H9 (cell line): ENCODE data around the gene DIMT1. TPM values are rescaled to one million over a fixed set of nuclear protein-coding genes. Genes with fewer than 3 reads are reported as not detected.

Source experiments
- DNase-seq: peaks from one replicate; pipeline ENCODE4 v3.0.0-alpha.2; 2017
- H2AFZ ChIP-seq: one replicate; pipeline ENCODE4 v1.6.1; 2013; ENCODE audit warnings: mild to moderate bottlenecking, low read length, control low read depth, moderate library complexity
- H2AK5ac ChIP-seq: 2 replicates; pipeline ENCODE4 v1.6.1; 2013; ENCODE audit warnings: low read length, control low read depth, mixed read lengths; ENCODE audit not compliant: insufficient read length
- H2BK120ac ChIP-seq: one replicate; pipeline ENCODE4 v1.6.1; 2013; ENCODE audit warnings: low read depth, mild to moderate bottlenecking, low read length, control low read depth, inconsistent platforms; ENCODE audit not compliant: poor library complexity, severe bottlenecking
- H2BK12ac ChIP-seq: 2 replicates; pipeline ENCODE4 v1.6.1; 2013; ENCODE audit warnings: low read length, control low read depth, mixed read lengths, low read depth; ENCODE audit not compliant: insufficient read length
- H2BK15ac ChIP-seq: 2 replicates; pipeline ENCODE4 v1.6.1; 2013; ENCODE audit warnings: low read depth, low read length, control low read depth
- H2BK20ac ChIP-seq: one replicate; pipeline ENCODE4 v1.6.1; 2013; ENCODE audit warnings: low read depth, mild to moderate bottlenecking, low read length, control low read depth, inconsistent platforms; ENCODE audit not compliant: poor library complexity, severe bottlenecking
- H2BK5ac ChIP-seq: 2 replicates; pipeline ENCODE4 v1.6.1; 2013; ENCODE audit warnings: low read length, control low read depth, mixed read lengths; ENCODE audit not compliant: insufficient read length
- H3K14ac ChIP-seq: 2 replicates; pipeline ENCODE4 v1.6.1; 2013; ENCODE audit warnings: low read length, control low read depth; ENCODE audit not compliant: insufficient read depth
- H3K18ac ChIP-seq: 2 replicates; pipeline ENCODE4 v1.6.1; 2013; ENCODE audit warnings: low read depth, mild to moderate bottlenecking, mixed read lengths, low read length, control low read depth; ENCODE audit not compliant: insufficient read length
- H3K23ac ChIP-seq: 2 replicates; pipeline ENCODE4 v1.6.1; 2013; ENCODE audit warnings: low read length, control low read depth, mixed read lengths, low read depth; ENCODE audit not compliant: insufficient read length
- H3K23me2 ChIP-seq: 2 replicates; pipeline ENCODE4 v1.6.1; 2013; ENCODE audit warnings: low read depth, mild to moderate bottlenecking, mixed read lengths, low read length, control low read depth; ENCODE audit not compliant: insufficient read length, poor library complexity, severe bottlenecking
- H3K27ac ChIP-seq: 2 replicates; pipeline ENCODE4 v1.5.1; 2013; ENCODE audit warnings: low read length, control low read depth, mixed read lengths, low read depth; ENCODE audit not compliant: insufficient read length
- H3K27me3 ChIP-seq: 2 replicates; pipeline ENCODE4 v1.6.1; 2013; ENCODE audit warnings: low read length, control low read depth, inconsistent platforms; ENCODE audit not compliant: insufficient read depth
- H3K4ac ChIP-seq: 2 replicates; pipeline ENCODE4 v1.6.1; 2013; ENCODE audit warnings: low read depth, mild to moderate bottlenecking, control low read depth, inconsistent platforms, low read length, moderate library complexity
- H3K4me1 ChIP-seq: 2 replicates; pipeline ENCODE4 v1.6.1; 2013; ENCODE audit warnings: low read length, control low read depth, inconsistent platforms; ENCODE audit not compliant: insufficient read depth
- H3K4me2 ChIP-seq: 2 replicates; pipeline ENCODE4 v1.6.1; 2013; ENCODE audit warnings: low read length, control low read depth, mixed read lengths; ENCODE audit not compliant: insufficient read length, insufficient read depth
- H3K56ac ChIP-seq: 2 replicates; pipeline ENCODE4 v1.6.1; 2013; ENCODE audit warnings: low read depth, mild to moderate bottlenecking, mixed read lengths, low read length, control low read depth; ENCODE audit not compliant: insufficient read length
- H3K79me1 ChIP-seq: 2 replicates; pipeline ENCODE4 v1.6.1; 2013; ENCODE audit warnings: low read depth, mild to moderate bottlenecking, moderate library complexity, low read length, control low read depth, inconsistent platforms; ENCODE audit not compliant: insufficient read depth, poor library complexity, severe bottlenecking
- H3K79me2 ChIP-seq: 2 replicates; pipeline ENCODE4 v1.6.1; 2013; ENCODE audit warnings: low read length, control low read depth, inconsistent platforms; ENCODE audit not compliant: insufficient read depth
- H3K9ac ChIP-seq: 2 replicates; pipeline ENCODE4 v1.6.1; 2013; ENCODE audit warnings: low read length, control low read depth, mixed read lengths; ENCODE audit not compliant: insufficient read length; ENCODE audit errors: extremely low read depth
- H3K9me3 ChIP-seq: one replicate; pipeline ENCODE4 v1.6.1; 2013; ENCODE audit warnings: low read depth, low read length, inconsistent platforms; ENCODE audit not compliant: control insufficient read depth
- H3T11ph ChIP-seq: one replicate; pipeline ENCODE4 v1.6.1; 2013; ENCODE audit warnings: mild to moderate bottlenecking, low read length, control low read depth, inconsistent platforms
- H4K20me1 ChIP-seq: one replicate; pipeline ENCODE4 v1.6.1; 2013; ENCODE audit not compliant: control insufficient read depth, insufficient read length, insufficient read depth
- H4K5ac ChIP-seq: 2 replicates; pipeline ENCODE4 v1.6.1; 2013; ENCODE audit warnings: low read depth, mild to moderate bottlenecking, mixed read lengths, low read length, control low read depth; ENCODE audit not compliant: insufficient read length
- H4K8ac ChIP-seq: replicated peaks from 2 replicates; pipeline ENCODE4 v1.6.1; 2013; ENCODE audit warnings: low read length, control low read depth, mixed read lengths, low read depth; ENCODE audit not compliant: insufficient read length
- H4K91ac ChIP-seq: 2 replicates; pipeline ENCODE4 v1.6.1; 2013; ENCODE audit warnings: low read depth, mild to moderate bottlenecking, moderate library complexity, mixed read lengths, low read length, control low read depth; ENCODE audit not compliant: insufficient read length
- H3K27ac Mint-ChIP-seq, 3 experiments: 2 replicates in 2 of 3; 3 replicates in 1 of 3; pipeline ENCODE4 v1.8.0; 2020 to 2021; ENCODE audit warnings: mixed read lengths in 3 of 3, mild to moderate bottlenecking in 1 of 3, moderate library complexity in 1 of 3
- H3K27me3 Mint-ChIP-seq: 2 replicates; pipeline ENCODE4 v1.8.0; 2021; ENCODE audit warnings: low read depth, mild to moderate bottlenecking, moderate library complexity, mixed read lengths
- H3K36me3 Mint-ChIP-seq, 3 experiments: 2 replicates in 2 of 3; 3 replicates in 1 of 3; pipeline ENCODE4 v1.8.0; 2020 to 2021; ENCODE audit warnings: low read depth in 3 of 3, mixed read lengths in 3 of 3; ENCODE audit not compliant: insufficient read depth in 1 of 3
- H3K4me1 Mint-ChIP-seq, 2 experiments: 2 replicates each; pipeline ENCODE4 v1.8.0; 2020; ENCODE audit warnings: mixed read lengths in 2 of 2
- H3K4me3 Mint-ChIP-seq, 2 experiments: 2 replicates in 1 of 2; 3 replicates in 1 of 2; pipeline ENCODE4 v1.8.0; 2020 to 2021; ENCODE audit warnings: mild to moderate bottlenecking in 2 of 2, mixed read lengths in 2 of 2, moderate library complexity in 1 of 2
- H3K9me3 Mint-ChIP-seq, 2 experiments: 2 replicates in 1 of 2; 3 replicates in 1 of 2; pipeline ENCODE4 v1.8.0; 2020; ENCODE audit warnings: mild to moderate bottlenecking in 2 of 2, mixed read lengths in 2 of 2, moderate library complexity in 1 of 2
- CTCF ChIP-seq: fragments of 200-600 bp; sonication (generic); conservative IDR thresholded peaks from 3 replicates; pipeline ENCODE4 v1.8.0; 2021; ENCODE audit warnings: antibody characterized with exemption, mild to moderate bottlenecking
- WGBS: extraction: QIAGEN DNeasy Blood & Tissue Kit; methylation state at CpG from one replicate; pipeline ENCODE4 v1.1.7; 2013; ENCODE audit warnings: missing lambda C conversion rate, low lambda C conversion rate, mixed read lengths; ENCODE audit not compliant: insufficient read length; ENCODE audit errors: extremely low coverage; 5-methylcytosine and 5-hydroxymethylcytosine counted together
- total RNA-seq: library from RNA; stranded (reverse); gene quantifications from 2 replicates; pipeline ENCODE4 v1.2.1, GENCODE V29; 2021

The DIMT1 gene
- total RNA-seq, 1 experiment from 2014 or later = 36.0 TPM

GRCh38 chr5:62432621-62433064 is 28.9 kb upstream of the DIMT1 start:
- Histone ChIP-seq H2AK5ac (no peak overlapping the region), H3K4me1 (no peaks in the 10 kb centered on the region), H2BK5ac (no peak overlapping the region), H3K9me3 (no peaks in the 10 kb centered on the region), H3K79me1 (peaks cover 13% of the 10 kb centered on the region), H4K20me1 (no peaks in the 10 kb centered on the region), H4K91ac (no peak overlapping the region), H3K18ac (no peak overlapping the region), H3K23ac (no peak overlapping the region), H3K9ac (no peak overlapping the region), H4K5ac (no peak overlapping the region), H2BK12ac (no peak overlapping the region), H2BK120ac (no peak overlapping the region), H3K4ac (no peak overlapping the region), H4K8ac (no peak overlapping the region), H3K14ac (no peak overlapping the region), H3K23me2 (no peaks in the 10 kb centered on the region), H3K27ac (no peak overlapping the region), H3K27me3 (no peaks in the 10 kb centered on the region), H3K4me2 (no peak overlapping the region), H2BK15ac (no peak overlapping the region), H3T11ph (no peak overlapping the region), H3K56ac (no peak overlapping the region), H3K79me2 (peaks cover 11% of the 10 kb centered on the region; the same call in 1 of the 2 replicates), H2AFZ (no peak overlapping the region), H2BK20ac (no peak overlapping the region)
- no peaks in the 10 kb centered on the region for H3K4me1 Mint-ChIP-seq
- no peaks in the 10 kb centered on the region for H3K9me3 Mint-ChIP-seq
- DNase-seq = no peak
- peaks cover 0 to 2% (median 0%) of the 10 kb centered on the region in 3 experiments; a peak in 3 of 7 replicates for H3K36me3 Mint-ChIP-seq
- H3K4me3 Mint-ChIP-seq = no peak overlapping the region
- whole genome bisulfite sequencing = no CpG with 5 or more reads among the region's 5 CpGs
- H3K27ac Mint-ChIP-seq = peak overlapping the region in 1 of 3 experiments; percentile 49; a peak in 3 of 7 replicates
- TF ChIP-seq CTCF = no peak
- no peaks in the 10 kb centered on the region for H3K27me3 Mint-ChIP-seq
